GM18951 (cell line): ENCODE results near the gene CORO6.
"Not testable (repeated sequence)": the region's sequence is repeated elsewhere in the genome, so short reads cannot be mapped to it uniquely, and the experiment has no call there.

Experiments used
- POLR2A ChIP-seq: IDR thresholded peaks from 4 replicates; pipeline ENCODE4 v1.6.1; 2011; ENCODE audit warnings: mild to moderate bottlenecking; ENCODE audit not compliant: insufficient read length, insufficient read depth; ENCODE audit errors: extremely low read depth
- in situ Hi-C: fragments of 300-500 bp; cut with MboI; formaldehyde crosslinking; loops from one replicate; pipeline ENCODE4 v1.12.0; 2022; ENCODE audit warnings: low sequenced_read_pairs, mixed read lengths, inconsistent platforms; ENCODE audit not compliant: unreplicated experiment

CORO6 gene

DNA sequence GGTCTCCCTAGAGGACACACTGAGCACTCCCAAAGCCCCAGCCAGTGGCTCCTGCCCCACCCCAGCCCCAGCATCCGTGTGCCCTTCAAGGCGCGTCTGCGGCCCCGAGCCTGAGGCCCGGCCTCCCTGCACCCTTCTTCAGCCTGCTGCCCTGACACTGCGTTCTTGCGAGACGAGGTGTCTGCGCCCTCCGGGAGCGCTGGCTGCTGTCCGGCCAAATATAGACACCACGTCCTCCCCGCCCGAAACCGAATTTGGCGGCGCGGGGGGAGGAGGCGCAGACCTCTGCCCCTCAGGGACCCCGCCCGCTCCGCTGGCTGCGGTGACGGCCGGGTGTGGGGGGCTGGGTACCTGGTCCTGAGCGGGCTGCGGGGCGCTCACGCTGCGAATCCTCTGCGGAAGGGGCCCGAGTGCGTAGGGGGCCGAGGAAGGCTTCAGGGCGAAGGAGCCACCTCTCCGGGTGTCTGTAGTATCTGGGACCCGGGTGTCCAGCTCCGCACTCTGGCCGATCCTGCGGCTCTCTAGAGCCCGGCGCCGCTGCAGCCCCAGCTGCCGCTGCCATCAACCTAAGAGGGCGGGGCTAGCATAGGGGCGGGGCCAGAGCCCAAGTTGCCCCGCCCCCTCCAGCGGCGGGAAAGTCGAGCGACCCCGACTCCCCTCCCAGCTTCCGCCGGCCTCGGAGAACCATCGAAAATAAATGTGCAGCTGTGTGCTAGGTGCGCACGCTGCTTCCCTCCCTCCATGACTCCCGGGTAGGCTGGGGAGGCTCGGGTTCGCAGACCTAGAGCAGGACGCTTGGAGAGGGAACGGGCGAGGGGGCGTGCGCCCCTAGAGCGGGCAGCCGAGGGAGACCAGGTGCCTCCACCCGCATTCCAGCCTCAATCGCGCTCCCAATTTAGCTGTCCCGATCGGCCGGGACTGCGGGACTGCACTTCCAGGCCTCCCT, at the start of gene CORO6:
CORO6 (minus strand) TSS at position 576 of the 946 bp plus-strand sequence. CDS start 1,491 bp downstream, outside the sequence.
- peak; percentile 53 for TF ChIP-seq POLR2A
- in situ Hi-C loops: no loop called here

DNA sequence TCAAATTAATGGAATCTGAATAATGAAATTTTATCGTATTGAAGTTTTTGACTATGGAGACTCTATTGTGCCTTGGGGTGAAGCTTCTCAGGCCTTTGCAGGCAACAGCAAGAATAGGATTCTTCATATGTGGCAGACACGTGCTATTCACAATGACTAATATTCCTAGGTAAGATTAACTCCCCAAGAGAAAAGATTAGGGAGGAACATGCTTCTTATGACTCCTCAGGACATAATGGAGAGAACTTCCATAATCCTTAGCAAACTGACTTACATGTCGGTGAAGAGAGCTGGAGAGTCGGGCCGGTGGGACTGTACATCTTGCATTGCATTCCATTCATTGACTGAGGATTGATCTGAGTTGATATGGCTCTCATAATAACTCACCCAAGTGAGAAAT, 48.9 kb upstream of the CORO6 start:
- in situ Hi-C loops: no loop called here
- TF ChIP-seq POLR2A: no peak

DNA sequence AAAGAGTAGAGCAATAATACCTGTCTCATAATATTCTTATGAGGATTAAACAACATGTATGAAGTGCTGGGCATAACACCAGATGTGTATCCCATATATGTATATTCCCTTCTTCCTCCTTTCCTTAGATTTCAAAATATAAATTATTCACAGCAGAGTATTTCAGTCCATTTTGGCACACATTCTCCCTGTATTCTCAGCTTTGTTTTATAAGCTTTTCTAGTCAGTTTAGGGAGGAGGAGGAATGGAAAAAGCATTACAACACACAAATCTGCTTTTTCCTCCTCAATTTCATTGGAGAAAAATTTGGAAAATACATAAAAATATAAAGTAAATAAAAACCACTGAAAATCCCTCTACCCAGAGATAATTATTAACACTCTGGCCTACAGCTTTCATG, 46.6 kb upstream of the CORO6 start:
- TF ChIP-seq POLR2A: no peak
- in situ Hi-C loops: no loop called here

DNA sequence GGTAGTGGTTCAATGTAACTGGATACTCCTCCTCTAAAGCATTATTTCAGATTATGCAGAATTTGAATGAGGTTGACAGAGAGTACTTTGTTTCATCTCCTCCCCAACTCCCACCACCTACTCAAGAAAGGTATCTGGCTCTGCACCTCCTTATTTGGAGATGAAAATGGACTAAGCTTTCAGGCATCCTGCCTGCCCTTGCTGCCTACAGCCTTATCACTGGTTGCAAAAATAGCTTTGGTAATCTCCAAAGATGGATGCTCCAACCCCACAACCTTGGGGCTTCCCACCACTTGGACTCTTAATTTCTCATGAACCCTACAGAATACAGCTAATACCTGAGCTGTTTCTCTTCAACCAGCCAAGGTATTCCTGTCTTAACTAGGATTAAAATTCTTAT, 45.3 kb upstream of the CORO6 start:
- TF ChIP-seq POLR2A: no peak
- in situ Hi-C loops: no loop called here

DNA sequence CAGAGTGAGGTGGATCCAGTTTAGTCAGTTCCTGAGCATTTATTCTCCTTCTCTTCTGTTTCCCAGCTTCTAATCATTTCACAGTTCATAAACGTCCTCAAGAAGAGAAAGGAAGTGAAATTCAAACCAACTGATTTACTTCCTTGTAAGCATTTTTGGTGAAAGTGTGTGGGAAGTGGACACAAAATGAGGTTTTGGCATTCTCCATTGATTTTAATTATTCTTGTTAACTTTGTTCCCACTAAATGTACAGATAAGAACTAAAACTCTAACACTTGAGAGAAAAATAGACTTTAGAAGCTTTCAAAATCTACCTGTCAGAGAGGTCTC, 42.7 kb upstream of the CORO6 start:
- TF ChIP-seq POLR2A: no peak
- in situ Hi-C loops: no loop called here

DNA sequence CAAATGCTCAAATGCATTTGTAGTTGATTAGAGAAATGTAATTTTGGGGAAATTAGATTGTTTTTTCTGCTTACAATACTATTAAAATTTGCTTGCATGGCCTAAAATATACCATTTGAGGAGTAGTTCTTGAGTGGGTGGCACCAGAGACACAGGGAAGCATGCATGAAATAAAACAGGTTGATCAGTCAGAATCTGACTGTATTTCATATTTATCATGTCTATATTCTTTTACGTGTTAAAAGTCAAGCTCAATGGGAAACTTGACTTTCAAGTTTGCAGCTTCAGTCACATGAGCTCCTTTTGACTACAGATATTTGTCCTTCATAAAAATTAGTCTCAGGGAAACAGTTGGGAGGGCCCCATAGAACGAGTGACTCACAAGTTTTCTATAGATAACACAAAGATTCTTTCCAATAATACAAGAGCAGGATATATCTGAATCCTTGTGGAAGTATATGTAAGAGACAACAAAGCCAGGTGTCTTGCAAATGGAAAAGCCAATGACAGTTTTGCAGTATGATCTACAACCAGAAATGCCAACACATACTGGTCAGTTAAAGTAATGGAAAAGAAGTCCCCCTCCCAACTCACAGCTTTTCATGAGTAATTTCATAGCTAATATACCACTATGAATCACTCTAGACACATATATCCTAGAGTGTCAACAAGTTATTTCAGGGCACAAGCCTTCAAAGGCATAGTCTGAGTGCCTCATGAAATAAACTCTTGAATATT, 42.2 kb upstream of the CORO6 start:
- in situ Hi-C loops: no loop called here
- TF ChIP-seq POLR2A: no peak

DNA sequence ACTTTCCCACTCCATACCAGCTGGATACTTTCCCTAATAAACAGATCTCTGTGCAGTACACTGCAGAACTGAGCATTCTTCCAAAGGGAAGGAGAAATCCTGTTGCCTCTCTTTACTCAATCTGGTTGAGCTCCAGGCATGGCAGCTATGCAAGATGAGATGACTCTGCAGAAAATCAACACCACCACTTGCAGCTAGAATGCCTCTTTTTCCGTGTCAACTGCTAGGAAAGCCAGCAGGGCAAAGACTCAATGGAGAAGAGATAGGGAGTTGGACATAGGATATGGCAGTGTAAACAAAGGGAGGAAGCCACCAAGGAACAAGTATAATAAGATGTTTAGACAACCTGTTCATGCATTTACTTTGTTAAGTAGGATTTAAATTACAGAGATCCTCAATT, 40.4 kb upstream of the CORO6 start:
- in situ Hi-C loops: no loop called here
- TF ChIP-seq POLR2A: no peak

DNA sequence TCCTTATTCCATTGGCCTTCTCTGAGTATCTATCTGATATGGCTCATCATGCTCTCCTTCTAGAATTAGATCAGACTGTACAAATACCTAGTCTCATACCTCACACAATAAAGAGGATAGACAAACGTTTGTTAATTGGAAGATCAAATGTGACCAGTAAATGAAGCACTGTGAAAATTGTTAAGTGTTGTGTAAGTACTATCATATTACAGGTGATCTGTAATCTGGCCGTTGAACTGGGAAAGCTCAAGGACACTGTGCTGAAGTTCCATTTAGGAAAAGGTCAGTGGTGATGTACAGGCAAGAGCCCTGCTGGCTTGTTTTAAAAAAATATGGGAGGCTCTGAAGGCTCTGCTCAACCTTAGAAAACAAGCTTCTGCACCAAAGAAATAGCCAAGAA, 38.5 kb upstream of the CORO6 start:
- no peak for TF ChIP-seq POLR2A
- in situ Hi-C loops: no loop called here

DNA sequence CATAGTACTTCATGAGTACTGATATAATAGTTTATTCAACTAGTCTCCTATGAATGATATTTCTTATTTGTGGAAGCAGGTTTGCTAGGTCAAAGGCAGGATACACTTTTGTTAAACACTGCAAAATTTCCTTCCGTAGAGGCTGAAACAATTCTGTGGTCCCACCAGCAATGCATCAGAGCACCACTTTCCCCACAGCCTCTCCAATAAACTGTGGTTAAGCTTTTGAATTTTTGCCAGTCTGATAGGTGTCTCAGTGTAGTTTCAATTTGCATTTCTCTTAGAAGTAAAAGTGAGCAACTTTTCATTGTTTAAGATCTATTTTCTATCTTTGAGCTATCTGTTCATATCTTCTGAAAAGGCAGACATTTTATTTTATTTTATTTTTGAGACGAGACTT, 36.4 kb upstream of the CORO6 start:
- no peak for TF ChIP-seq POLR2A
- in situ Hi-C loops: no loop called here

DNA sequence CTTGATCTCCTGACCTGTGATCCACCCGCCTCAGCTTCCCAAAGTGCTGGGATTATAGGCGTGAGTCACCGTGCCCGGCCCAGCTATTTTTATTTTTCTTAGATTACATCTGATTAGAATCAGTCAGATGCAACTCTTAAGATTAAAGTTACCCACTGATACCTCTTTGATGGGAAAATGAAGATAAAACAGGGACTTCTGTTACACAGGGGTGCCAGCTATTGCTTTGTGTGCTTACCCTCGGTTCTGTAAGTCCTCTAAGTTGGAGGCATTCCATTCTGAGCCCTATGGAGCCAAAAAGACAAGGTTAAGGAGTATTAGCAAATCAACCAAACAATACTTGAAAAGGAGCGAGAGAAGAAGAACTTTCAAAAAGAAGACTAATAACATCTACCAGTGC, 32.6 kb upstream of the CORO6 start:
- in situ Hi-C loops: no loop called here
- TF ChIP-seq POLR2A: no peak

DNA sequence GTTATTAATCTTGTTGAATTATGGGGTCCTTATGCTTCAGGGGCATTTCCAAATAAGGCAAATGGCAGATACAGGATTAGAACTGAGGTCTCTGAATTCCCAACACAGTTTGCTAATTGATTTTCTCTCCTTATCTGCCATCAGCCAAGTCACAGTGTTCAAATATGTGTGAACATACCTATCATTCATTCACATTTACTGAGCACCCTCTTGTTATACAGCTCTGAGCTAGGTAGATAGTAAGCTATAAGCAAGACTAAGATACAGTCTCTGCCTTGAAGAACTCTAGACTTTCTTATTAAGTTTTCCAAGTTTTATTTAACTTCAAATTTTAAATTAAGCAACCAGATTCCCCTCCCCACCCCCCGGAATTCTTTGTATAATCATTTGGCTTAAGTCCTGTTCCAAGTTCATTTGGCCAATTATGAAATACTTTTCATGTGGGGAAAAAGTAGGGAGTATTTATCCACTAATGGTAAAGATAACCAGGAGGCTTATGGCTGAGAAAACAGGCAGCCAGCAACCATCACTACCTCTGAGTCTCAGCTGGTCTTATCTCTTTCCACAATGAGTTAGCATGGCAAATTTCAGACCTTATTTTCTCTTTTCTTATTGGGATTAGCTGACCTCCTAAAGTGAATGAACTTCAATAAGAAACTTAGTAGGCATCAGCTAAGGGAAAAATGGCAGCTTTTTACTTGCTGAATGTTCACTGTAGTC, 31.4 kb upstream of the CORO6 start:
- in situ Hi-C loops: no loop called here
- TF ChIP-seq POLR2A: no peak

DNA sequence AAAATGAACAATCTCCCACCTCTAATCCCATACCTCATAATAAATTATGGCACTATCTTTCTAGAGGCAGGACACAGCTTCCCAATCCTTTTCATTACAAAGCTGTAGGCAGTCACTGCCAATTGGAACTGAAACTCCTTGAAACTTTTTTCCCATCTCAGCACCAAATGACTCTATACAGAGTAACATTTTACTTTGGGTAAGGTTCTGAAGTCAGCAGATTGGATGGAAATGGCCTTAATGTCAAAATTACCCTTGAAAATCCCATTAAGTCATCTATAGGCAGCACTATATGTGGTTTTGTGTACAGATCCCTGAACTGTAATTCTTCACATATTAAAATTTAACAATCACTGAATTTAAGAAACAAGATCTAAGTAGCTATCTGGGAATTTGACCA, 30.3 kb upstream of the CORO6 start:
- no peak for TF ChIP-seq POLR2A
- in situ Hi-C loops: no loop called here

DNA sequence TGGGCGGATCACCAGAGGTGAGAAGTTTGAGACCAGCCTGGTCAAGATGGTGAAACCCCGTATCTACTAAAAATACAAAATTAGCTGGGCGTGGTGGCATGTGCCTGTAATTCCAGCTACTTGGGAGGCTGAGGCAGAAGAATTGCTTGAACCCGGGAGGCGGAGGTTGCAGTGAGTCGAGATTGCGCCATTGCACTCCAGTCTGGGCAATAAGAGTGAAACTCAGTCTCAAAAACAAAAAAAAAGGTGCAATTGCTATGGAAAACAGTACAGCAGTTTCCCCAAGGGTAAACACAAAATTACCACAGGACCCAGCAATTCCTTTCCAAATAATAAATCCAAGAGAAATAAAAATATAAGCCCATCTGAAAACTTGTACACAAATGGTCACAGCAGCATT, 29.2 kb upstream of the CORO6 start:
- in situ Hi-C loops: not testable (repeated sequence)

DNA sequence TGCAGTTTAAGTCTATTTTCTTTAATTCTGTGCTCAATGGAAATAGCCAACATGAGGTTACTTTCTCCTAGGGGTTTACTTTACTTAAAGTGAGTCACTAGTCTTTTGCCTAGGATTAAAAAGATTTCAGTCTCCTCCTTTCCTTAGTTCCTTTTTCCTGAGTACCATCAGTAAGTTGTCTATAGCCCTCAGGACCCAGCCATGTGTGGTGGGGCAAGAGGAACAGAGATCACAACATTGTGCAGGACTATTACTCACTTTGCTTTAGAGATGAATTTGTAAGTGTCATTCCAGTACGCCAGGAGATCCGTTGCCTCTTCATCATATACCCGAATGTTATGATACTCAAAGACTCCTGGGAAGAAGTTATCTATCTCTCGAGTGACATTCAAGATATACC, 27.7 kb upstream of the CORO6 start:
- TF ChIP-seq POLR2A: no peak
- in situ Hi-C loops: no loop called here

DNA sequence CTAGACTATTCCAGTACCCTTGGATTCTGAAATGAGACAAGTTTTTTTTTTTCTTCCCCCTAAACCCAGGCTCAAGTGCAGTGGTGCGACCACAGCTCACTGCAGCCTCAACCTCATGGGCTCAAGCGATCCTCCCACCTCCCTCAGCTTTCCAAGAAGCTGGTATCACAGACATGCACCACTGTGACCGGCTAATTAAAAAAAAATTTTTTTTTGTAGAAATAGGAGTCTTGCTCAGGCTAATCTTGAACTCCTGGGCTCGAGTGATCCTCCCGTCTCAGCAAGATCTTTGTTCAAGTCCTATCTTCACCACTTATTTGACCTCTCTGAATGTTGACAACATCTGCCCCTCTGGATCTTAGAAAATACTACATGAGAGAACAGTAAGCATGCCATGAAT, 26.6 kb upstream of the CORO6 start:
- in situ Hi-C loops: loop anchor here (10.0 kb wide), 1 partner anchor 125 kb away; no protein-coding TSS in a partner anchor
- no peak for TF ChIP-seq POLR2A
